HepG2 (cell line): ENCODE measurements around the gene SCP2. TPM values are rescaled to one million over a fixed set of nuclear protein-coding genes. Genes with fewer than 3 reads are reported as not detected.

ENCODE experiments used
- ATAC-seq: fragments of 200-7000 bp; cut with Tn5 transposase; 3 replicates; pipeline ENCODE4 v1.9.1; 2020; ENCODE audit warnings: mild to moderate bottlenecking, moderate library complexity
- BruUV-seq: library from RNA; stranded (reverse); fragments of 400-500 nt; replicated peaks from 2 replicates; lab custom pipeline; 2021; lab: Mats Ljungman, UMichigan
- CTCF ChIA-PET: fragments of 300-600 bp; formaldehyde crosslinking; extraction: SDS; loops from one replicate; lab custom pipeline; 2021; ENCODE audit warnings: low total read pairs, inconsistent platforms, low intra/inter-chr PET ratio; lab: Yijun Ruan, JAX
- POLR2A ChIA-PET: fragments of 350-600 bp; sonication (Branson Sonifier 250); formaldehyde crosslinking; loops from one replicate; lab custom pipeline; 2020; ENCODE audit warnings: antibody characterized with exemption, inconsistent platforms; lab: Yijun Ruan, JAX
- DNase-seq: peaks from one replicate; pipeline ENCODE4 v3.0.0-alpha.2; 2015; ENCODE audit warnings: low spot score
- FAIRE-seq: peaks from 3 replicates; lab custom pipeline; 2011; peaks lifted over from hg19 to GRCh38; lab: Jason Lieb, UNC
- H2AFZ ChIP-seq: one replicate; pipeline ENCODE4 v1.6.1; 2011; ENCODE audit warnings: low read length, inconsistent platforms
- H3K27ac ChIP-seq: fragments of 300-600 bp; 3 replicates; pipeline ENCODE4 v1.8.0; 2011; ENCODE audit warnings: mixed run types, mild to moderate bottlenecking, mixed read lengths, low read length, inconsistent platforms; ENCODE audit not compliant: insufficient read depth; ENCODE audit errors: extremely low read length
- H3K27me3 ChIP-seq, 2 experiments: fragments of 200-600 bp in 1 of 2; 2 replicates in 1 of 2; 3 replicates in 1 of 2; pipeline versions ENCODE4 v1.6.0 to v1.8.0; 2011; ENCODE audit warnings: low read length in 2 of 2, mild to moderate bottlenecking in 2 of 2, moderate library complexity in 2 of 2, inconsistent platforms in 1 of 2; ENCODE audit not compliant: insufficient read depth in 2 of 2, control insufficient read depth in 1 of 2
- H3K36me3 ChIP-seq, 2 experiments: fragments of 200-600 bp in 1 of 2; replicated peaks in 1 of 2; 2 replicates in 1 of 2; 3 replicates in 1 of 2; pipeline versions ENCODE4 v1.5.1 to v1.8.0; 2011; ENCODE audit warnings: low read length in 2 of 2, inconsistent platforms in 1 of 2; ENCODE audit not compliant: insufficient read depth in 2 of 2, control insufficient read depth in 1 of 2
- H3K4me1 ChIP-seq: 2 replicates; pipeline ENCODE4 v1.5.1; 2012; ENCODE audit warnings: low read length, inconsistent platforms; ENCODE audit not compliant: insufficient read depth
- H3K4me2 ChIP-seq: 2 replicates; pipeline ENCODE4 v1.6.0; 2011; ENCODE audit warnings: low read depth, low read length, inconsistent platforms
- H3K4me3 ChIP-seq, 3 experiments: fragments of 200-600 bp in 1 of 3; sonication (generic), shearing (Covaris generic) in 1 of 3; replicated peaks in 1 of 3; 2 replicates each; pipeline ENCODE4 v1.5.1; 2011 to 2016; ENCODE audit warnings: low read length in 3 of 3, inconsistent platforms in 2 of 3, low read depth in 2 of 3, mild to moderate bottlenecking in 2 of 3, control low read depth in 1 of 3, mixed read lengths in 1 of 3; ENCODE audit not compliant: insufficient read depth in 1 of 3
- H3K79me2 ChIP-seq: one replicate; pipeline ENCODE4 v1.6.1; 2011; ENCODE audit warnings: low read length, inconsistent platforms; ENCODE audit not compliant: insufficient read depth
- H3K9ac ChIP-seq: 2 replicates; pipeline ENCODE4 v1.6.0; 2011; ENCODE audit warnings: mild to moderate bottlenecking, low read depth, low read length, inconsistent platforms; ENCODE audit not compliant: insufficient read depth
- H3K9me3 ChIP-seq: 2 replicates; pipeline ENCODE4 v1.5.1; 2012; ENCODE audit warnings: mild to moderate bottlenecking, low read length
- H4K20me1 ChIP-seq: 2 replicates; pipeline ENCODE4 v1.6.0; 2011; ENCODE audit warnings: inconsistent platforms, mild to moderate bottlenecking, low read length, moderate library complexity; ENCODE audit not compliant: insufficient read depth
- NFAT5 ChIP-seq: sonication (generic); formaldehyde crosslinking; IDR thresholded peaks from 2 replicates; pipeline ENCODE4 v1.4.0; 2020; ENCODE audit warnings: missing genetic modification reagents
- SRSF9 ChIP-seq: fragments of 200-400 bp; formaldehyde crosslinking; IDR thresholded peaks from 2 replicates; pipeline ENCODE4 v1.6.1; 2018; ENCODE audit warnings: borderline replicate concordance, mild to moderate bottlenecking, low read depth, low read length; ENCODE audit not compliant: insufficient read depth, poor library complexity, severe bottlenecking
- TOPORS ChIP-seq: sonication (generic); formaldehyde crosslinking; IDR thresholded peaks from 2 replicates; pipeline ENCODE4 v1.8.0; 2023; ENCODE audit warnings: mild to moderate bottlenecking, missing genetic modification reagents
- YY1 ChIP-seq: IDR thresholded peaks from 2 replicates; pipeline ENCODE4 v1.6.1; 2011; ENCODE audit warnings: low read length, low read depth, moderate library complexity, mild to moderate bottlenecking; ENCODE audit not compliant: insufficient read depth, insufficient replicate concordance
- ZNF136 ChIP-seq: sonication (generic); formaldehyde crosslinking; IDR thresholded peaks from 2 replicates; pipeline ENCODE4 v1.8.1; 2022; ENCODE audit warnings: low read depth, mild to moderate bottlenecking, moderate library complexity, missing genetic modification reagents
- ZNF138 ChIP-seq: sonication (generic); formaldehyde crosslinking; IDR thresholded peaks from 2 replicates; pipeline ENCODE4 v1.5.0; 2020; ENCODE audit warnings: mild to moderate bottlenecking, low read depth, missing genetic modification reagents
- ZNF264 ChIP-seq: sonication (generic); formaldehyde crosslinking; IDR thresholded peaks from 2 replicates; pipeline ENCODE4 v1.4.0; 2020; ENCODE audit warnings: missing genetic modification reagents
- ZNF652 ChIP-seq: IDR thresholded peaks from 2 replicates; pipeline ENCODE4 v1.6.1; 2016; ENCODE audit warnings: low read depth, borderline replicate concordance
- ZSCAN5A ChIP-seq: sonication (generic); formaldehyde crosslinking; IDR thresholded peaks from 2 replicates; pipeline ENCODE4 v1.8.0; 2022; ENCODE audit warnings: mild to moderate bottlenecking, missing genetic modification reagents, borderline replicate concordance
- WGBS: methylation state at CpG from one replicate; pipeline ENCODE4 v1.1.6; 2017; ENCODE audit warnings: low lambda C conversion rate; 5-methylcytosine and 5-hydroxymethylcytosine counted together
- in situ Hi-C: cut with HindIII; loops from 2 replicates; pipeline ENCODE4 v1.10.0; 2017; ENCODE audit warnings: low pct_unique_long_range_greater_than_20kb; ENCODE audit not compliant: extremely low pct_ligation_motif_present
- intact Hi-C: fragments of 100-400 bp; cut with micrococcal nuclease; formaldehyde crosslinking; loops from one replicate; pipeline ENCODE4 v1.10.0; 2022; ENCODE audit not compliant: unreplicated experiment
- polyA plus RNA-seq, 8 experiments: library from polyadenylated mRNA; depleted of rRNA in 3 of 8; stranded (reverse) in 7 of 8; unstranded in 1 of 8; fragments of >200 nt; fragmentation: Illumina TruSeq in 4 of 8; extraction: Trizol in 4 of 8; gene quantifications; 2 replicates each; pipeline versions ENCODE4 v1.2.1 to v1.2.3, GENCODE V29; 2011 to 2016; ENCODE audit warnings: low read depth in 4 of 8, missing spikeins in 1 of 8, mixed read lengths in 1 of 8; ENCODE audit not compliant: insufficient read depth in 1 of 8
- total RNA-seq, 5 experiments: library from RNA; depleted of rRNA; stranded (reverse); fragments of >200 nt; fragmentation: Illumina TruSeq; extraction: Trizol; gene quantifications; 2 replicates each; pipeline ENCODE4 v1.2.3, GENCODE V29; 2016; ENCODE audit warnings: low read depth in 1 of 5
- TF ChIP-seq, protein P1 (sequence below): sonication (generic); formaldehyde crosslinking; IDR thresholded peaks from 2 replicates; pipeline ENCODE4 v1.4.0; 2020; ENCODE audit warnings: missing genetic modification reagents
- TF ChIP-seq, protein P2 (sequence below): sonication (generic); formaldehyde crosslinking; IDR thresholded peaks from 2 replicates; pipeline ENCODE4 v1.4.0; 2020; ENCODE audit warnings: missing genetic modification reagents

Gene SCP2
- total and polyA plus RNA-seq, 2 of the 13 experiments (the other 11 are each of a cell fraction or from before 2014, with no cell fraction given) = 59.0 to 133 TPM

- TF ChIP-seq, protein P1, sequence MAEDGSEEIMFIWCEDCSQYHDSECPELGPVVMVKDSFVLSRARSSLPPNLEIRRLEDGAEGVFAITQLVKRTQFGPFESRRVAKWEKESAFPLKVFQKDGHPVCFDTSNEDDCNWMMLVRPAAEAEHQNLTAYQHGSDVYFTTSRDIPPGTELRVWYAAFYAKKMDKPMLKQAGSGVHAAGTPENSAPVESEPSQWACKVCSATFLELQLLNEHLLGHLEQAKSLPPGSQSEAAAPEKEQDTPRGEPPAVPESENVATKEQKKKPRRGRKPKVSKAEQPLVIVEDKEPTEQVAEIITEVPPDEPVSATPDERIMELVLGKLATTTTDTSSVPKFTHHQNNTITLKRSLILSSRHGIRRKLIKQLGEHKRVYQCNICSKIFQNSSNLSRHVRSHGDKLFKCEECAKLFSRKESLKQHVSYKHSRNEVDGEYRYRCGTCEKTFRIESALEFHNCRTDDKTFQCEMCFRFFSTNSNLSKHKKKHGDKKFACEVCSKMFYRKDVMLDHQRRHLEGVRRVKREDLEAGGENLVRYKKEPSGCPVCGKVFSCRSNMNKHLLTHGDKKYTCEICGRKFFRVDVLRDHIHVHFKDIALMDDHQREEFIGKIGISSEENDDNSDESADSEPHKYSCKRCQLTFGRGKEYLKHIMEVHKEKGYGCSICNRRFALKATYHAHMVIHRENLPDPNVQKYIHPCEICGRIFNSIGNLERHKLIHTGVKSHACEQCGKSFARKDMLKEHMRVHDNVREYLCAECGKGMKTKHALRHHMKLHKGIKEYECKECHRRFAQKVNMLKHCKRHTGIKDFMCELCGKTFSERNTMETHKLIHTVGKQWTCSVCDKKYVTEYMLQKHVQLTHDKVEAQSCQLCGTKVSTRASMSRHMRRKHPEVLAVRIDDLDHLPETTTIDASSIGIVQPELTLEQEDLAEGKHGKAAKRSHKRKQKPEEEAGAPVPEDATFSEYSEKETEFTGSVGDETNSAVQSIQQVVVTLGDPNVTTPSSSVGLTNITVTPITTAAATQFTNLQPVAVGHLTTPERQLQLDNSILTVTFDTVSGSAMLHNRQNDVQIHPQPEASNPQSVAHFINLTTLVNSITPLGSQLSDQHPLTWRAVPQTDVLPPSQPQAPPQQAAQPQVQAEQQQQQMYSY = no peak
- no peak for TF ChIP-seq NFAT5 (CRISPR knock-in tag)
Measured at GRCh38 chr1:53049574-53049967, 122.5 kb downstream of the SCP2 start (continued).

DNA sequence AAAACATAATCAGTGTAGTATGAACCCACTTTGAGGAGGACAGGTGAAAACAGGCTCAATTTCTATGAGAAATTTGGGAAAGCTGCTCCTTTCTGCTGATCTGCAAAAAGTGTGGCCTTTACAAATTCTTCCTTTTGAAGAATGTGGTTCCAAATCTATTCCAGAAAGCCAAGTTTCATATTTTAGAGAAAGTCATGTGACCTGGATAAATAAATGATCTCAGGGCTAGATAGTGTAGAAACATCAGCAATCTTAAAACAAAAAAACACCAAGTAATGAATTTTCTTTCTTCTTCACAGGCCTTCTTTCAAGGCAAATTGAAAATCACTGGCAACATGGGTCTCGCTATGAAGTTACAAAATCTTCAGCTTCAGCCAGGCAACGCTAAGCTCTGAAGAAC lies 123.2 kb downstream of the SCP2 start:
- no peaks in the 10 kb centered on the region for H3K79me2 ChIP-seq
- H3K27ac ChIP-seq = no peak overlapping the region
- peaks cover 11 to 21% of the 10 kb centered on the region in 2 experiments for H3K36me3 ChIP-seq
- 98% methylated on average over 2 of the region's 2 CpGs for WGBS
- intact Hi-C loops = no loop called here
- ChIA-PET POLR2A (no interaction called here), CTCF (no interaction called here)
- no peak for DNase-seq
- H3K9me3 ChIP-seq = no peaks in the 10 kb centered on the region
- in situ Hi-C loops = no loop called here
- BruUV-seq = no TSS peak
- no peak overlapping the region for H3K4me3 ChIP-seq
- no peak overlapping the region for H2AFZ ChIP-seq
- no peak overlapping the region for H3K9ac ChIP-seq
- H3K27me3 ChIP-seq = no peaks in the 10 kb centered on the region
- H3K4me2 ChIP-seq = no peak overlapping the region
- no peak for ATAC-seq
- H3K4me1 ChIP-seq = no peaks in the 10 kb centered on the region
- no peak for FAIRE-seq
- H4K20me1 ChIP-seq = no peaks in the 10 kb centered on the region
- no peak for TF ChIP-seq ZNF652 (CRISPR knock-in tag)
- TF ChIP-seq ZNF138 = no peak
- TF ChIP-seq ZSCAN5A (CRISPR knock-in tag) = no peak
- TF ChIP-seq TOPORS (CRISPR knock-in tag) = no peak
- TF ChIP-seq ZNF264 = no peak
- TF ChIP-seq, protein P2, sequence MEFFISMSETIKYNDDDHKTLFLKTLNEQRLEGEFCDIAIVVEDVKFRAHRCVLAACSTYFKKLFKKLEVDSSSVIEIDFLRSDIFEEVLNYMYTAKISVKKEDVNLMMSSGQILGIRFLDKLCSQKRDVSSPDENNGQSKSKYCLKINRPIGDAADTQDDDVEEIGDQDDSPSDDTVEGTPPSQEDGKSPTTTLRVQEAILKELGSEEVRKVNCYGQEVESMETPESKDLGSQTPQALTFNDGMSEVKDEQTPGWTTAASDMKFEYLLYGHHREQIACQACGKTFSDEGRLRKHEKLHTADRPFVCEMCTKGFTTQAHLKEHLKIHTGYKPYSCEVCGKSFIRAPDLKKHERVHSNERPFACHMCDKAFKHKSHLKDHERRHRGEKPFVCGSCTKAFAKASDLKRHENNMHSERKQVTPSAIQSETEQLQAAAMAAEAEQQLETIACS (CRISPR knock-in tag) = no peak
- no peak for TF ChIP-seq YY1
- TF ChIP-seq SRSF9 = no peak
- TF ChIP-seq ZNF136 (CRISPR knock-in tag) = no peak
